Right lobe of liver (tissue), 6 donors: ENCODE measurements around the gene THYN1. TPM values are rescaled to one million over a fixed set of nuclear protein-coding genes. Genes with fewer than 3 reads are reported as not detected.

Experiments used
- ATAC-seq, 4 donors: fragments of 200-7000 bp; cut with Tn5 transposase; one replicate each; pipeline ENCODE4 v1.9.1; 2020; ENCODE audit warnings: mild to moderate bottlenecking in 4 of 4, moderate library complexity in 4 of 4
- DNase-seq, 3 donors: peaks; one replicate each; pipeline ENCODE4 v3.0.0-alpha.2; 2020
- H3K27ac ChIP-seq, 3 donors: fragments of 200-600 bp; one replicate each; pipeline ENCODE4 v1.8.0; 2022
- H3K27me3 ChIP-seq, 2 donors: fragments of 200-600 bp; one replicate each; pipeline ENCODE4 v1.8.0; 2022
- H3K36me3 ChIP-seq, 4 donors: fragments of 200-600 bp; sonication (generic) in 1 of 4; one replicate each; pipeline versions ENCODE4 v1.5.1 to v1.8.0; 2017 to 2022; ENCODE audit warnings: control low read depth in 1 of 4
- H3K4me1 ChIP-seq, 4 donors: fragments of 200-600 bp; sonication (generic) in 1 of 4; one replicate each; pipeline versions ENCODE4 v1.5.1 to v1.8.0; 2017 to 2022; ENCODE audit warnings: control low read depth in 1 of 4
- H3K4me3 ChIP-seq, 3 donors: fragments of 200-600 bp; one replicate each; pipeline ENCODE4 v1.8.0; 2022
- H3K9me3 ChIP-seq, 4 donors: fragments of 200-600 bp; sonication (generic) in 1 of 4; one replicate each; pipeline versions ENCODE4 v1.5.1 to v1.8.0; 2017 to 2022; ENCODE audit warnings: control low read depth in 1 of 4
- POLR2A ChIP-seq: fragments of 450-650 bp; IDR thresholded peaks from one replicate; pipeline ENCODE4 v1.6.1; 2017; ENCODE audit warnings: antibody characterized with exemption, mild to moderate bottlenecking
- WGBS: methylation state at CpG from one replicate; pipeline ENCODE4 v1.1.6; 2018; ENCODE audit warnings: low coverage, low lambda C conversion rate; ENCODE audit not compliant: insufficient coverage; ENCODE audit errors: missing lambda C conversion rate; 5-methylcytosine and 5-hydroxymethylcytosine counted together
- intact Hi-C, 2 donors: fragments of 100-400 bp; cut with DNase I; formaldehyde crosslinking; loops; one replicate each; pipeline versions ENCODE4 v1.11.2 to v1.14.1; 2022
- total RNA-seq, 6 experiments: library from RNA; depleted of rRNA in 2 of 6; stranded (reverse); fragments of >200 nt in 2 of 6; fragmentation: NEBNext Ultra II Directional in 3 of 6; extraction: Animal tissue kit (Norgen Biotek cat#: 25700) in 3 of 6; gene quantifications; one replicate each; pipeline versions ENCODE4 v1.1.0 to v1.2.4, GENCODE V29; 2016 to 2023
- TF ChIP-seq, protein P1 (sequence below), 4 donors: fragments of 200-600 bp in 3 of 4; fragments of 450-650 bp in 1 of 4; IDR thresholded peaks; one replicate each; pipeline versions ENCODE4 v1.5.1 to v1.8.0; 2016 to 2022; ENCODE audit warnings: antibody characterized with exemption in 4 of 4, mild to moderate bottlenecking in 2 of 4
- donor health status: DM: no; HTN: yes; CAD: no.
- donor health status: DM: no; HTN: no; CAD: no.
- donor health status: DM: no; HTN: no; CAD: no.
- donor health status: DM: no; HTN: yes; CAD: no.
- donor health status: DM: no; HTN: yes; CAD: no.

The THYN1 gene
- total RNA-seq, 6 experiments from 2014 or later, result 11.7 to 39.2 (median 20.6) TPM

DNA sequence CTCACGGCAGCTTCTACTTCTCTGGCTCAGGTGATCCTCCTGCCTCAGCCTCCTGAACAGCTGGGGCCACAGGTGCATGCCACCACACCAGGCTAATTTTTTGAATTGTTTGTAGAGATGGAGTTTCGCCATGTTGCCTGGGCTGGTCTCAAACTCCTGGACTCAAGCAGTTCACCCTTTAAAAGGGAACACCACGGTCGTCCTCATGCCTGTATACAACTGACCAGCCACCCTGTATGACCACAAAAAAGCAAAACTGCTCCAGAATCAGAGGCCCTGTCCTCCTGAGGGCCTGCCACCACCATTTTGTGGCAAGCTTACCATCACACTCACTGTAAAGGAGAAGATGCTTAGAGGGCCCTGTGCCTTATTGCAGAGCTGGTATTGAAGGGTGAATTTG is 25.2 kb upstream of the THYN1 start:
- TF ChIP-seq, protein P1, sequence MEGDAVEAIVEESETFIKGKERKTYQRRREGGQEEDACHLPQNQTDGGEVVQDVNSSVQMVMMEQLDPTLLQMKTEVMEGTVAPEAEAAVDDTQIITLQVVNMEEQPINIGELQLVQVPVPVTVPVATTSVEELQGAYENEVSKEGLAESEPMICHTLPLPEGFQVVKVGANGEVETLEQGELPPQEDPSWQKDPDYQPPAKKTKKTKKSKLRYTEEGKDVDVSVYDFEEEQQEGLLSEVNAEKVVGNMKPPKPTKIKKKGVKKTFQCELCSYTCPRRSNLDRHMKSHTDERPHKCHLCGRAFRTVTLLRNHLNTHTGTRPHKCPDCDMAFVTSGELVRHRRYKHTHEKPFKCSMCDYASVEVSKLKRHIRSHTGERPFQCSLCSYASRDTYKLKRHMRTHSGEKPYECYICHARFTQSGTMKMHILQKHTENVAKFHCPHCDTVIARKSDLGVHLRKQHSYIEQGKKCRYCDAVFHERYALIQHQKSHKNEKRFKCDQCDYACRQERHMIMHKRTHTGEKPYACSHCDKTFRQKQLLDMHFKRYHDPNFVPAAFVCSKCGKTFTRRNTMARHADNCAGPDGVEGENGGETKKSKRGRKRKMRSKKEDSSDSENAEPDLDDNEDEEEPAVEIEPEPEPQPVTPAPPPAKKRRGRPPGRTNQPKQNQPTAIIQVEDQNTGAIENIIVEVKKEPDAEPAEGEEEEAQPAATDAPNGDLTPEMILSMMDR (IDR thresholded peaks at IDR 0.05), result no peak
- TF ChIP-seq POLR2A, result no peak
- Histone ChIP-seq H3K27ac (no peak overlapping the region), H3K9me3 (no peaks in the 10 kb centered on the region), H3K4me1 (peaks cover 0 to 20% (median 0%) of the 10 kb centered on the region in 4 donors), H3K4me3 (no peak overlapping the region), H3K36me3 (no peaks in the 10 kb centered on the region), H3K27me3 (peaks cover 5 to 24% of the 10 kb centered on the region in 2 donors)
- DNase-seq (no peak), ATAC-seq (no peak)
- intact Hi-C loops, result no loop called here
- WGBS, result 85% methylated on average over 4 of the region's 4 CpGs

DNA sequence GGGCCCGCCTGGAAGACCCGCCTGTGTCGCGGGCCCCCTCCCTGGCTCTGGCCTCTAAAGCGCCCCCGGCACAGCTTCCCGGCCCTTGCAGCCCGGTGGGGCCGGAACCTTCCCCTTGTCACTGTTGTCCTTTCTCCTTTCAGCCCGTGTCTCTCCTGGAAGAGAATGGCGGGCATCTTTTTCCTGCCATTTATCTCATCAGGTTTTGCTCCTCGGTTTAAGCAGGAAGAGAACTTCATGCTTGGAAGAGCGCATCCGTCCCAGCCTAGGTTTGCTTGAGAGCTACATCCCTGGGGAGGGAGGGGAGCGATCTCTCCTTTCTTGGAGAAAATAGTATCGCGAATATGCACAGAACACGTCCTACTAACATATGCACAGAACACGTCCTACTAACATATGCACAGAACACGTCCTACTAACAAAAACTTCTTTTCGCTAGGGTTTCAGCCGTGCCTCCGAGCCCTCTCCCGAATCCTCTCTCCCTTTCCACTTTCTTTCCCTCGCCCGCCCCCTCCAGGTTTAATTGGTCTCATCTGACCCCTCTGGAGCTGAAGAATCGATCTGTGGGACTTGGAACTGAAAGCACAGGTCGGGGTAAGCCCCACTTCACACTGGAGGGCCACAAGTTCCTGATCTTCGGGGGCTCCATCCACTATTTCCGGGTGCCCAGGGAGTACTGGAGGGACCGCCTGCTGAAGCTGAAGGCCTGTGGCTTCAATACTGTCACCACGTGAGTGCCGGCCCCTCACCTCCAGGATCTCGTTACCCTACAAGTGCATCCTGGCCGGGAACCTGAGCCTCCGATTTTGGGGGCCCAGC is 24.2 kb upstream of the THYN1 start:
- Histone ChIP-seq H3K36me3 (no peaks in the 10 kb centered on the region), H3K4me3 (no peak overlapping the region), H3K9me3 (no peaks in the 10 kb centered on the region), H3K4me1 (peaks cover 0 to 14% (median 0%) of the 10 kb centered on the region in 4 donors), H3K27ac (no peak overlapping the region), H3K27me3 (peaks cover 5 to 24% of the 10 kb centered on the region in 2 donors)
- TF ChIP-seq, protein P1 (IDR thresholded peaks at IDR 0.05), result no peak
- no peak for TF ChIP-seq POLR2A
- intact Hi-C loops, result no loop called here
- ATAC-seq (no peak), DNase-seq (no peak)
- WGBS, result 19% methylated on average over 30 of the region's 36 CpGs

- WGBS, result 0% methylated on average over 7 of the region's 88 CpGs
- Histone ChIP-seq H3K36me3 (no peaks in the 10 kb centered on the region), H3K9me3 (no peaks in the 10 kb centered on the region), H3K27ac (no peak overlapping the region), H3K4me1 (peaks cover 0 to 18% (median 0%) of the 10 kb centered on the region in 4 donors), H3K4me3 (peak overlapping the region in 2 of 3 donors; percentile 12 to 18), H3K27me3 (peaks cover 5 to 24% of the 10 kb centered on the region in 2 donors)
- DNase-seq (no peak), ATAC-seq (peak in 1 of 4 donors; percentile 11)
- intact Hi-C loops, result no loop called here
- TF ChIP-seq POLR2A, result no peak
- TF ChIP-seq, protein P1 (IDR thresholded peaks at IDR 0.05), result no peak
Observed at GRCh38 chr11:134276396-134277182, 23.4 kb upstream of the THYN1 start.

DNA sequence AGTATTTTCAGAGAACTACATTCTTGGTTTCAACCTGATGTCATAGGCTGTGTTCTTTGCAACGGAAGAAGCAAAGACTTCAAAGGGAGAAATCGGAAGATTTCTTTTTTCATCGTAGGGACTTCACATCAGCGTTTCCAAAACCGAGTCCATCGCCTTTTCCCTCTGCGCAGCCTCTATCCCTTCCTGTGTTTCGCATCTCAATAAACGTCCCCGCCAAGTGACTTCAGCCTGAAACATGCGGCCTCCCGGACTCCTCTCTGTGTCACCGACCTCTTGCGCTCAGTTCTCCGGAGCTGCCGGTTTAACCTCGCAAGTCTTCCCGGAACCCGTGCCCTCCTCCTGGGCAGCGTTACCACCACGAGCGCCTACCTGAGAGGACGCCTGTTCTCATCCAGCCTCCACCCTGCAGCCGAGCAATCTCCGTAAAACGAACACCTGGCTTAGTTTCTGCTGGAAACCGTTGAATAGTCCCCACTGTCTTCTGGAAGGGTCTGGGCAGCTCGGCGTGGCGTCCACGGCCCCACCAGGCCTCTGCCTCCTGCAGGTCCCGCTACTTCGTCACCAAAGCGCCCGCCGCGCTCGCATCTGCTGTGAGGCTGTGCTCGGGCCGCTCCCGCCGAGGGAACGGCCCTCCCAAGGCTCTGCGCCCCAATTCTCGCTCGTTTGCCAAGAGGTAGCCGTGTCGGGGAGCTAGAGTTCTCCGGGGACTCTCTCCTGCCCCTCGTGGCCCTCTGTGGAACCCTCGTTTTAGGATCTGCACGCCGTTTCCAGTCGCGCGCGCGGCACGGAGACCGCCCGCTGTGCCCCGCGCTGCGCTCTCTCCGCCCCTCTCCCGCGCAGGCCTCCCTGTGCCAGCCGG is 22.6 kb upstream of the THYN1 start, which contains the start of gene GLB1L3:
TSS of gene GLB1L3 (plus strand) at position 846 of the 862 bp plus-strand sequence. CDS start 362 bp downstream, outside the sequence.
- Histone ChIP-seq H3K27me3 (peaks cover 5 to 24% of the 10 kb centered on the region in 2 donors), H3K27ac (no peak within 1 kb of the TSS), H3K9me3 (no peaks in the 10 kb centered on the region), H3K4me1 (peaks cover 0 to 18% (median 0%) of the 10 kb centered on the region in 4 donors), H3K36me3 (no peaks in the 10 kb centered on the region), H3K4me3 (peak within 1 kb of the TSS in 2 of 3 donors; percentile 12 to 18)
- 3% methylated on average over 30 of the region's 68 CpGs for WGBS
- DNase-seq (peak in 1 of 3 donors; percentile 40), ATAC-seq (peak; percentile 29 to 58 (median 38))
- intact Hi-C loops, result no loop called here
- TF ChIP-seq POLR2A, result no peak
- TF ChIP-seq, protein P1 (IDR thresholded peaks at IDR 0.05), result peak in 3 of 4 donors; percentile 12 to 25 (median 24)
